ENCODE data around the gene CAB39.

GRCh38 chr2:230715201-230715600 lies 2.6 kb downstream of the CAB39 start:
- TF ChIP-seq CTCF (conservative IDR thresholded peaks at IDR 0.05 in 1 of 2, IDR thresholded peaks at IDR 0.05 in 1 of 2; ENCODE audit: low read depth in 1 of 2, low read length in 2 of 2) (no peak), EZH2 (IDR thresholded peaks at IDR 0.05; ENCODE audit: low read length, missing control alignments) (no peak)

All from fibroblast of lung (primary cell).